Loucy (cell line): ENCODE measurements around the gene RIN3.

Source experiments
- EZH2phosphoT487 ChIP-seq: fragments of 200-600 bp; IDR thresholded peaks from 2 replicates; pipeline ENCODE4 v1.6.1; 2018; ENCODE audit warnings: antibody characterized with exemption, mild to moderate bottlenecking, moderate library complexity, borderline replicate concordance
- TF ChIP-seq, protein P1 (sequence below): fragments of 200-600 bp; sonication (generic); conservative IDR thresholded peaks from 2 replicates; pipeline ENCODE4 v1.5.1; 2014; ENCODE audit warnings: mild to moderate bottlenecking, antibody characterized with exemption, low read length

GRCh38 chr14:92597906-92598905, 84.6 kb downstream of the RIN3 start:
- TF ChIP-seq, protein P1, sequence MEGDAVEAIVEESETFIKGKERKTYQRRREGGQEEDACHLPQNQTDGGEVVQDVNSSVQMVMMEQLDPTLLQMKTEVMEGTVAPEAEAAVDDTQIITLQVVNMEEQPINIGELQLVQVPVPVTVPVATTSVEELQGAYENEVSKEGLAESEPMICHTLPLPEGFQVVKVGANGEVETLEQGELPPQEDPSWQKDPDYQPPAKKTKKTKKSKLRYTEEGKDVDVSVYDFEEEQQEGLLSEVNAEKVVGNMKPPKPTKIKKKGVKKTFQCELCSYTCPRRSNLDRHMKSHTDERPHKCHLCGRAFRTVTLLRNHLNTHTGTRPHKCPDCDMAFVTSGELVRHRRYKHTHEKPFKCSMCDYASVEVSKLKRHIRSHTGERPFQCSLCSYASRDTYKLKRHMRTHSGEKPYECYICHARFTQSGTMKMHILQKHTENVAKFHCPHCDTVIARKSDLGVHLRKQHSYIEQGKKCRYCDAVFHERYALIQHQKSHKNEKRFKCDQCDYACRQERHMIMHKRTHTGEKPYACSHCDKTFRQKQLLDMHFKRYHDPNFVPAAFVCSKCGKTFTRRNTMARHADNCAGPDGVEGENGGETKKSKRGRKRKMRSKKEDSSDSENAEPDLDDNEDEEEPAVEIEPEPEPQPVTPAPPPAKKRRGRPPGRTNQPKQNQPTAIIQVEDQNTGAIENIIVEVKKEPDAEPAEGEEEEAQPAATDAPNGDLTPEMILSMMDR = no peak
- TF ChIP-seq EZH2phosphoT487 = no peak
